Panc1 (cell line): ENCODE results near the gene AGPAT3. TPM values are rescaled to one million over a fixed set of nuclear protein-coding genes. Genes with fewer than 3 reads are reported as not detected.

ENCODE experiments used
- ATAC-seq: fragments of 200-7000 bp; cut with Tn5 transposase; 2 replicates; pipeline ENCODE4 v1.9.1; 2020; ENCODE audit warnings: mild to moderate bottlenecking, moderate library complexity
- BruUV-seq: library from RNA; stranded (reverse); fragments of 400-500 nt; replicated peaks from 2 replicates; lab custom pipeline; 2021; lab: Mats Ljungman, UMichigan
- CTCF ChIA-PET: fragments of 300-600 bp; sonication (Branson Sonifier 250); formaldehyde crosslinking; loops from one replicate; lab custom pipeline; 2022; ENCODE audit warnings: antibody characterized with exemption; lab: Charles Lee
- POLR2A ChIA-PET: fragments of 300-600 bp; sonication (Branson Sonifier 250); formaldehyde crosslinking; loops from one replicate; lab custom pipeline; 2022; ENCODE audit warnings: antibody characterized with exemption; lab: Charles Lee
- DNase-seq: peaks from one replicate; pipeline ENCODE4 v3.0.0-alpha.2; 2010; ENCODE audit warnings: low read depth, low spot score
- H3K27ac ChIP-seq: 2 replicates; pipeline ENCODE4 v1.5.1; 2011; ENCODE audit warnings: mild to moderate bottlenecking, low read length, inconsistent platforms
- H3K27me3 ChIP-seq: fragments of 200-500 bp; sonication (Bioruptor generic); 2 replicates; pipeline ENCODE4 v1.6.0; 2014; ENCODE audit warnings: low read length, inconsistent platforms; ENCODE audit not compliant: control insufficient read depth, insufficient read depth
- H3K36me3 ChIP-seq: fragments of 200-500 bp; sonication (Bioruptor generic); 2 replicates; pipeline ENCODE4 v1.5.1; 2014; ENCODE audit warnings: inconsistent platforms, mild to moderate bottlenecking, low read length, moderate library complexity; ENCODE audit not compliant: control insufficient read depth, insufficient read depth
- H3K4me1 ChIP-seq: 2 replicates; pipeline ENCODE4 v1.5.1; 2011; ENCODE audit warnings: inconsistent platforms, mild to moderate bottlenecking, low read length, moderate library complexity; ENCODE audit not compliant: control insufficient read depth, insufficient read depth
- H3K4me3 ChIP-seq, 2 experiments: 2 replicates each; pipeline ENCODE4 v1.5.1; 2011 to 2012; ENCODE audit warnings: low read depth in 2 of 2, low read length in 2 of 2, mild to moderate bottlenecking in 2 of 2, inconsistent platforms in 1 of 2, moderate library complexity in 1 of 2
- H3K9me3 ChIP-seq: fragments of 200-500 bp; sonication (Bioruptor generic); 2 replicates; pipeline ENCODE4 v1.5.1; 2014; ENCODE audit warnings: low read depth, mild to moderate bottlenecking, inconsistent platforms, low read length, moderate library complexity; ENCODE audit not compliant: control insufficient read depth, insufficient read depth
- CTCF ChIP-seq: fragments of 450-650 bp; IDR thresholded peaks from 2 replicates; pipeline ENCODE4 v1.5.1; 2017; ENCODE audit warnings: mild to moderate bottlenecking
- POLR2AphosphoS5 ChIP-seq: IDR thresholded peaks from 2 replicates; pipeline ENCODE4 v1.6.1; 2012; ENCODE audit warnings: mild to moderate bottlenecking, low read depth, low read length, moderate library complexity
- SIN3A ChIP-seq: IDR thresholded peaks from 2 replicates; pipeline ENCODE4 v1.6.1; 2012; ENCODE audit warnings: low read depth, mild to moderate bottlenecking, low read length, moderate library complexity, borderline replicate concordance; ENCODE audit not compliant: insufficient read depth
- TCF7L2 ChIP-seq: IDR thresholded peaks from 2 replicates; pipeline ENCODE4 v1.6.1; 2011; ENCODE audit warnings: mild to moderate bottlenecking, low read depth, low read length, inconsistent platforms
- in situ Hi-C: cut with HindIII; loops from 2 replicates; pipeline ENCODE4 v1.10.0; 2016; ENCODE audit warnings: low sequenced_read_pairs, low pct_unique_long_range_greater_than_20kb
- intact Hi-C: fragments of 100-400 bp; cut with micrococcal nuclease; formaldehyde crosslinking; loops from one replicate; pipeline ENCODE4 v1.10.0; 2022; ENCODE audit not compliant: unreplicated experiment
- total RNA-seq: library from RNA; stranded (reverse); gene quantifications from one replicate; pipeline ENCODE4 v1.2.1, GENCODE V29; 2021; ENCODE audit not compliant: unreplicated experiment
- TF ChIP-seq, protein P1 (sequence below), 2 experiments: IDR thresholded peaks; 2 replicates each; pipeline ENCODE4 v1.6.1; 2011 to 2012; ENCODE audit warnings: low read depth in 2 of 2, control low read depth in 1 of 2, low read length in 1 of 2, mild to moderate bottlenecking in 1 of 2, moderate library complexity in 1 of 2; ENCODE audit not compliant: insufficient read depth in 1 of 2

AGPAT3 gene
- total RNA-seq, 1 experiment from 2014 or later = 40.1 TPM

- intact Hi-C loops (no loop called here), in situ Hi-C loops (no loop called here)
- DNase-seq (no peak), ATAC-seq (no peak)
- Histone ChIP-seq H3K27me3 (no peaks in the 10 kb centered on the region), H3K9me3 (no peaks in the 10 kb centered on the region), H3K4me1 (no peaks in the 10 kb centered on the region), H3K27ac (no peak overlapping the region), H3K36me3 (no peaks in the 10 kb centered on the region), H3K4me3 (no peak overlapping the region)
- no TSS peak for BruUV-seq
- TF ChIP-seq SIN3A = no peak
- no peak for TF ChIP-seq TCF7L2
- TF ChIP-seq, protein P1, sequence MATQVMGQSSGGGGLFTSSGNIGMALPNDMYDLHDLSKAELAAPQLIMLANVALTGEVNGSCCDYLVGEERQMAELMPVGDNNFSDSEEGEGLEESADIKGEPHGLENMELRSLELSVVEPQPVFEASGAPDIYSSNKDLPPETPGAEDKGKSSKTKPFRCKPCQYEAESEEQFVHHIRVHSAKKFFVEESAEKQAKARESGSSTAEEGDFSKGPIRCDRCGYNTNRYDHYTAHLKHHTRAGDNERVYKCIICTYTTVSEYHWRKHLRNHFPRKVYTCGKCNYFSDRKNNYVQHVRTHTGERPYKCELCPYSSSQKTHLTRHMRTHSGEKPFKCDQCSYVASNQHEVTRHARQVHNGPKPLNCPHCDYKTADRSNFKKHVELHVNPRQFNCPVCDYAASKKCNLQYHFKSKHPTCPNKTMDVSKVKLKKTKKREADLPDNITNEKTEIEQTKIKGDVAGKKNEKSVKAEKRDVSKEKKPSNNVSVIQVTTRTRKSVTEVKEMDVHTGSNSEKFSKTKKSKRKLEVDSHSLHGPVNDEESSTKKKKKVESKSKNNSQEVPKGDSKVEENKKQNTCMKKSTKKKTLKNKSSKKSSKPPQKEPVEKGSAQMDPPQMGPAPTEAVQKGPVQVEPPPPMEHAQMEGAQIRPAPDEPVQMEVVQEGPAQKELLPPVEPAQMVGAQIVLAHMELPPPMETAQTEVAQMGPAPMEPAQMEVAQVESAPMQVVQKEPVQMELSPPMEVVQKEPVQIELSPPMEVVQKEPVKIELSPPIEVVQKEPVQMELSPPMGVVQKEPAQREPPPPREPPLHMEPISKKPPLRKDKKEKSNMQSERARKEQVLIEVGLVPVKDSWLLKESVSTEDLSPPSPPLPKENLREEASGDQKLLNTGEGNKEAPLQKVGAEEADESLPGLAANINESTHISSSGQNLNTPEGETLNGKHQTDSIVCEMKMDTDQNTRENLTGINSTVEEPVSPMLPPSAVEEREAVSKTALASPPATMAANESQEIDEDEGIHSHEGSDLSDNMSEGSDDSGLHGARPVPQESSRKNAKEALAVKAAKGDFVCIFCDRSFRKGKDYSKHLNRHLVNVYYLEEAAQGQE (IDR thresholded peaks at IDR 0.05; ENCODE audit: insufficient read depth in 1 of 2, low read depth in 2 of 2, low read length in 1 of 2) = no peak
- no peak for TF ChIP-seq POLR2AphosphoS5
- TF ChIP-seq CTCF = no peak
- ChIA-PET POLR2A (no interaction called here), CTCF (no interaction called here)
These were observed 114.6 kb downstream of the AGPAT3 start for GRCh38 chr21:43979654-43980053.

- BruUV-seq = no TSS peak
- TF ChIP-seq SIN3A (no peak), TCF7L2 (no peak), CTCF (no peak), POLR2AphosphoS5 (no peak)
- TF ChIP-seq, protein P1 (IDR thresholded peaks at IDR 0.05; ENCODE audit: insufficient read depth in 1 of 2, low read depth in 2 of 2, low read length in 1 of 2) = no peak
- in situ Hi-C loops = no loop called here
- no peak overlapping the region for H3K4me3 ChIP-seq
- no peaks in the 10 kb centered on the region for H3K4me1 ChIP-seq
- ChIA-PET CTCF (no interaction called here), POLR2A (no interaction called here)
- no peak for ATAC-seq
- H3K9me3 ChIP-seq = no peaks in the 10 kb centered on the region
- intact Hi-C loops = no loop called here
- H3K27ac ChIP-seq = no peak overlapping the region
- H3K27me3 ChIP-seq = no peaks in the 10 kb centered on the region
- DNase-seq = no peak
- no peaks in the 10 kb centered on the region for H3K36me3 ChIP-seq
These were observed 116.3 kb downstream of the AGPAT3 start for GRCh38 chr21:43981151-43981870.
